ENCODE results near the gene PARM1.

Gene PARM1

GRCh38 chr4:74975082-74975481 is 42.2 kb downstream of the PARM1 start:
- no peaks in the 10 kb centered on the region for H3K36me3 ChIP-seq (ENCODE audit: control insufficient read depth in 2 of 2, insufficient read depth in 1 of 2, low read length in 2 of 2)
- no peaks in the 10 kb centered on the region for H3K9me3 ChIP-seq (ENCODE audit: control insufficient read depth, insufficient read depth, low read depth, low read length)
- ChIA-PET CTCF (no interaction called here), POLR2A (no interaction called here)
- TF ChIP-seq ZNF664 (tag by site-specific recombination; IDR thresholded peaks at IDR 0.05), result no peak
- TF ChIP-seq BCL11A (tag by site-specific recombination; IDR thresholded peaks at IDR 0.05; ENCODE audit: low read depth), result no peak
- TF ChIP-seq ZNF623 (tag by site-specific recombination; IDR thresholded peaks at IDR 0.05), result no peak
- no peak for TF ChIP-seq ZNF660 (tag by site-specific recombination; IDR thresholded peaks at IDR 0.05)
- no peak for TF ChIP-seq SCRT2 (tag by site-specific recombination; IDR thresholded peaks at IDR 0.05)
- no peak for TF ChIP-seq ZNF560 (tag by site-specific recombination; IDR thresholded peaks at IDR 0.05; ENCODE audit: borderline replicate concordance)
- TF ChIP-seq MYNN (tag by site-specific recombination; IDR thresholded peaks at IDR 0.05; ENCODE audit: borderline replicate concordance), result no peak
- no peak for TF ChIP-seq PRDM1 (tag by site-specific recombination; IDR thresholded peaks at IDR 0.05)
- TF ChIP-seq ZNF433 (tag by site-specific recombination; IDR thresholded peaks at IDR 0.05; ENCODE audit: low read depth), result no peak
- no peak for TF ChIP-seq MEIS1 (CRISPR knock-in tag; IDR thresholded peaks at IDR 0.05; ENCODE audit: borderline replicate concordance)
- TF ChIP-seq ZNF555 (tag by site-specific recombination; conservative IDR thresholded peaks at IDR 0.05), result no peak
- TF ChIP-seq INSM2 (tag by site-specific recombination; IDR thresholded peaks at IDR 0.05), result no peak
- TF ChIP-seq ZNF416 (tag by site-specific recombination; IDR thresholded peaks at IDR 0.05), result no peak
- no peak for TF ChIP-seq YY1 (tag by site-specific recombination; IDR thresholded peaks at IDR 0.05)
- no peak for TF ChIP-seq ZNF223 (tag by site-specific recombination; IDR thresholded peaks at IDR 0.05)
- TF ChIP-seq ZNF311 (tag by site-specific recombination; IDR thresholded peaks at IDR 0.05; ENCODE audit: borderline replicate concordance), result no peak
- TF ChIP-seq ZNF280D (tag by site-specific recombination; IDR thresholded peaks at IDR 0.05), result no peak
- no peak for TF ChIP-seq BCL11B (tag by site-specific recombination; IDR thresholded peaks at IDR 0.05; ENCODE audit: low read depth)
- no peak overlapping the region for H3K27ac ChIP-seq (ENCODE audit: extremely low read depth, low read depth, low read length)
- H3K4me1 ChIP-seq (ENCODE audit: control insufficient read depth, insufficient read depth, low read length), result no peaks in the 10 kb centered on the region
- no peak overlapping the region for H3K4me3 ChIP-seq (ENCODE audit: low read depth, low read length)

GRCh38 chr4:74975848-74976824 is 43.2 kb downstream of the PARM1 start:
- H3K4me3 ChIP-seq (ENCODE audit: low read depth, low read length), result no peak overlapping the region
- no peaks in the 10 kb centered on the region for H3K9me3 ChIP-seq (ENCODE audit: control insufficient read depth, insufficient read depth, low read depth, low read length)
- ChIA-PET POLR2A (no interaction called here), CTCF (no interaction called here)
- no peak overlapping the region for H3K27ac ChIP-seq (ENCODE audit: extremely low read depth, low read depth, low read length)
- no peaks in the 10 kb centered on the region for H3K36me3 ChIP-seq (ENCODE audit: control insufficient read depth in 2 of 2, insufficient read depth in 1 of 2, low read length in 2 of 2)
- no peak for TF ChIP-seq YY2 (tag by site-specific recombination; IDR thresholded peaks at IDR 0.05)
- TF ChIP-seq ZBTB6 (tag by site-specific recombination; IDR thresholded peaks at IDR 0.05), result no peak
- no peak for TF ChIP-seq ZNF239 (tag by site-specific recombination; IDR thresholded peaks at IDR 0.05)
- TF ChIP-seq ZBTB8A (tag by site-specific recombination; IDR thresholded peaks at IDR 0.05), result no peak
- no peak for TF ChIP-seq ZNF157 (tag by site-specific recombination; IDR thresholded peaks at IDR 0.05)
- no peak for TF ChIP-seq ZNF610 (tag by site-specific recombination; IDR thresholded peaks at IDR 0.05; ENCODE audit: borderline replicate concordance)
- TF ChIP-seq ZBTB21 (tag by site-specific recombination; IDR thresholded peaks at IDR 0.05), result no peak
- TF ChIP-seq ZNF2 (tag by site-specific recombination; IDR thresholded peaks at IDR 0.05), result no peak
- TF ChIP-seq ZNF514 (tag by site-specific recombination; IDR thresholded peaks at IDR 0.05), result no peak
- TF ChIP-seq TRIM28 (IDR thresholded peaks at IDR 0.05; ENCODE audit: borderline replicate concordance, low read length), result no peak
- no peak for TF ChIP-seq ZNF776 (tag by site-specific recombination; IDR thresholded peaks at IDR 0.05; ENCODE audit: borderline replicate concordance)
- no peak for TF ChIP-seq KLF7 (tag by site-specific recombination; IDR thresholded peaks at IDR 0.05; ENCODE audit: borderline replicate concordance)
- TF ChIP-seq ZNF658 (tag by site-specific recombination; IDR thresholded peaks at IDR 0.05), result no peak
- no peaks in the 10 kb centered on the region for H3K4me1 ChIP-seq (ENCODE audit: control insufficient read depth, insufficient read depth, low read length)
